HL-60 (cell line): ENCODE measurements around the gene RAB1A.

Experiments used
- DNase-seq, 2 experiments: peaks; one replicate each; pipeline ENCODE4 v3.0.0-alpha.2; 2010 to 2020; ENCODE audit warnings: low read depth in 1 of 2, low spot score in 1 of 2
- H3K27ac ChIP-seq: fragments of 250-450 bp; sonication (Bioruptor Pico); replicated peaks from 2 replicates; pipeline ENCODE4 v1.5.1; 2020; ENCODE audit warnings: mild to moderate bottlenecking, moderate library complexity
- H3K27me3 ChIP-seq: fragments of 250-450 bp; sonication (Bioruptor Pico); 2 replicates; pipeline ENCODE4 v1.5.1; 2021; ENCODE audit warnings: mild to moderate bottlenecking, moderate library complexity; ENCODE audit not compliant: insufficient read depth, poor library complexity, severe bottlenecking
- H3K4me3 ChIP-seq: replicated peaks from 2 replicates; pipeline ENCODE4 v1.5.1; 2011; ENCODE audit warnings: mild to moderate bottlenecking, control low read depth, low read length; ENCODE audit not compliant: insufficient read depth
- GABPA ChIP-seq: IDR thresholded peaks from 2 replicates; pipeline ENCODE4 v1.6.1; 2012; ENCODE audit warnings: low read depth
- POLR2AphosphoS5 ChIP-seq: IDR thresholded peaks from 2 replicates; pipeline ENCODE4 v1.6.1; 2012; ENCODE audit warnings: low read depth
- SPI1 ChIP-seq: IDR thresholded peaks from 2 replicates; pipeline ENCODE4 v1.6.1; 2012; ENCODE audit warnings: low read depth, mild to moderate bottlenecking, borderline replicate concordance
- TF ChIP-seq, protein P1 (sequence below): IDR thresholded peaks from one replicate; pipeline ENCODE4 v1.5.1; 2011; ENCODE audit warnings: low read length, control low read depth, inconsistent platforms; ENCODE audit not compliant: insufficient read depth
- TF ChIP-seq, protein P2 (sequence below): IDR thresholded peaks from 2 replicates; pipeline ENCODE4 v1.6.1; 2012; ENCODE audit warnings: low read depth; ENCODE audit not compliant: insufficient replicate concordance

RAB1A gene

DNA sequence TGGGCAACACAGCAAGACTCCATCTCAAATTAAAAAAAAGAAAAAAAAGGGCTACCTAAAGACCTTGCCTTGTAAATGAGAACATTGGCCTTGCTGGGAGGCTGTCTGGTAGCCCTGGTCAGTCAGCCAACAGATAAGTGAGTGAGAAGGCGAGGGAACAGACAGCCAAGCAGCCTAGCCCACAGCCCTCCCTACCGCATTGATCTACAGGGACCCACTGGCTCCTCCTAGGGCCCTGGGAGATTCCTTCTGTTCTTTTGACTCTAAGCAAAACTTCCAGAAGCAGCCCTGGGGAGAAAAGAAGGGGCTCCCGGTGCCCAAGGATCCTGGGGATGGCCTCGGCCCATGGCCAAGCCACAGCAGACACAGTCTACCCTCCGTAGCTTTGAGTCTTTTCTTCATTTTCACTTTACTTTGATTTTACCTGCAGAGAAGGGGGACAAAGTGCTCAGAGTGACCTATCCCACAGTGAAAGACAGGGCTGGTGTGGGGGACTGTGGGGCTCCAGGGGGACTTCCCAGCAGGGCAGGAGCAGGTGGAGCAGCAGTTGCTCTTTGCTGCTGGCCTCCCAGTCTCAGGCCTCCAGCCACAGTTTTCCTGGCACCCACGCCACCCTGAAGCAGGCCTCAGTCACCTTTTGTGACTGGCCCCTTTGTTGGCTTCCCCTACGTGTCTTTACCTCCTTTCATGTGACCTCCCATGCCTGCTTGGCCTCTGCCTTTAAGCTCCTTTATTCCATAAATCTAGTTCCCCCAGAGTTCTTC lies 68.6 kb downstream of the RAB1A start:
- Histone ChIP-seq H3K27me3 (no peaks in the 10 kb centered on the region), H3K4me3 (no peak overlapping the region), H3K27ac (no peak overlapping the region)
- TF ChIP-seq SPI1 = no peak
- TF ChIP-seq POLR2AphosphoS5 = no peak
- no peak for TF ChIP-seq GABPA
- TF ChIP-seq, protein P1, sequence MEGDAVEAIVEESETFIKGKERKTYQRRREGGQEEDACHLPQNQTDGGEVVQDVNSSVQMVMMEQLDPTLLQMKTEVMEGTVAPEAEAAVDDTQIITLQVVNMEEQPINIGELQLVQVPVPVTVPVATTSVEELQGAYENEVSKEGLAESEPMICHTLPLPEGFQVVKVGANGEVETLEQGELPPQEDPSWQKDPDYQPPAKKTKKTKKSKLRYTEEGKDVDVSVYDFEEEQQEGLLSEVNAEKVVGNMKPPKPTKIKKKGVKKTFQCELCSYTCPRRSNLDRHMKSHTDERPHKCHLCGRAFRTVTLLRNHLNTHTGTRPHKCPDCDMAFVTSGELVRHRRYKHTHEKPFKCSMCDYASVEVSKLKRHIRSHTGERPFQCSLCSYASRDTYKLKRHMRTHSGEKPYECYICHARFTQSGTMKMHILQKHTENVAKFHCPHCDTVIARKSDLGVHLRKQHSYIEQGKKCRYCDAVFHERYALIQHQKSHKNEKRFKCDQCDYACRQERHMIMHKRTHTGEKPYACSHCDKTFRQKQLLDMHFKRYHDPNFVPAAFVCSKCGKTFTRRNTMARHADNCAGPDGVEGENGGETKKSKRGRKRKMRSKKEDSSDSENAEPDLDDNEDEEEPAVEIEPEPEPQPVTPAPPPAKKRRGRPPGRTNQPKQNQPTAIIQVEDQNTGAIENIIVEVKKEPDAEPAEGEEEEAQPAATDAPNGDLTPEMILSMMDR = no peak
- TF ChIP-seq, protein P2, sequence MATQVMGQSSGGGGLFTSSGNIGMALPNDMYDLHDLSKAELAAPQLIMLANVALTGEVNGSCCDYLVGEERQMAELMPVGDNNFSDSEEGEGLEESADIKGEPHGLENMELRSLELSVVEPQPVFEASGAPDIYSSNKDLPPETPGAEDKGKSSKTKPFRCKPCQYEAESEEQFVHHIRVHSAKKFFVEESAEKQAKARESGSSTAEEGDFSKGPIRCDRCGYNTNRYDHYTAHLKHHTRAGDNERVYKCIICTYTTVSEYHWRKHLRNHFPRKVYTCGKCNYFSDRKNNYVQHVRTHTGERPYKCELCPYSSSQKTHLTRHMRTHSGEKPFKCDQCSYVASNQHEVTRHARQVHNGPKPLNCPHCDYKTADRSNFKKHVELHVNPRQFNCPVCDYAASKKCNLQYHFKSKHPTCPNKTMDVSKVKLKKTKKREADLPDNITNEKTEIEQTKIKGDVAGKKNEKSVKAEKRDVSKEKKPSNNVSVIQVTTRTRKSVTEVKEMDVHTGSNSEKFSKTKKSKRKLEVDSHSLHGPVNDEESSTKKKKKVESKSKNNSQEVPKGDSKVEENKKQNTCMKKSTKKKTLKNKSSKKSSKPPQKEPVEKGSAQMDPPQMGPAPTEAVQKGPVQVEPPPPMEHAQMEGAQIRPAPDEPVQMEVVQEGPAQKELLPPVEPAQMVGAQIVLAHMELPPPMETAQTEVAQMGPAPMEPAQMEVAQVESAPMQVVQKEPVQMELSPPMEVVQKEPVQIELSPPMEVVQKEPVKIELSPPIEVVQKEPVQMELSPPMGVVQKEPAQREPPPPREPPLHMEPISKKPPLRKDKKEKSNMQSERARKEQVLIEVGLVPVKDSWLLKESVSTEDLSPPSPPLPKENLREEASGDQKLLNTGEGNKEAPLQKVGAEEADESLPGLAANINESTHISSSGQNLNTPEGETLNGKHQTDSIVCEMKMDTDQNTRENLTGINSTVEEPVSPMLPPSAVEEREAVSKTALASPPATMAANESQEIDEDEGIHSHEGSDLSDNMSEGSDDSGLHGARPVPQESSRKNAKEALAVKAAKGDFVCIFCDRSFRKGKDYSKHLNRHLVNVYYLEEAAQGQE = no peak
- DNase-seq = no peak

DNA sequence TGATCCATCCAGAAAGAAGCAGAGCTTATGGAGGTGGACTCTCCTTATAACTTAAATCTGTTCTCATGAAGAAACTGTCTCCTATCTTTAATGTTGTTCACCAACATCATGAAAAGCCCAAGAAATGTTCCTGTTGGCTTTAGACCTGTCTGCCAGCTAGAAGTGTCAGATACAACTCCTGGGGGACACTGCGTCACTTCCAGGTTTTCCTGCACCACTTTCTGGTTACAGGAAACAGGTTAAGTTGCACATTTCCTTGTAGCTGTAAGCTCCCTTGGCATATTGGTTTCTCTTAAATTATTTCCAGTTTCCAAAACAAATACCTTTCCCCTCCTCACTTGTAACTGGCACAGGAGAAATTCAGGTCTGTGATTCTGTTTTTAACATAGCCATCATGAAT lies 70.8 kb downstream of the RAB1A start:
- TF ChIP-seq GABPA (no peak), POLR2AphosphoS5 (no peak), SPI1 (no peak)
- TF ChIP-seq, protein P1 = no peak
- TF ChIP-seq, protein P2 = no peak
- Histone ChIP-seq H3K27ac (no peak overlapping the region), H3K4me3 (no peak overlapping the region), H3K27me3 (no peaks in the 10 kb centered on the region)
- DNase-seq = no peak

DNA sequence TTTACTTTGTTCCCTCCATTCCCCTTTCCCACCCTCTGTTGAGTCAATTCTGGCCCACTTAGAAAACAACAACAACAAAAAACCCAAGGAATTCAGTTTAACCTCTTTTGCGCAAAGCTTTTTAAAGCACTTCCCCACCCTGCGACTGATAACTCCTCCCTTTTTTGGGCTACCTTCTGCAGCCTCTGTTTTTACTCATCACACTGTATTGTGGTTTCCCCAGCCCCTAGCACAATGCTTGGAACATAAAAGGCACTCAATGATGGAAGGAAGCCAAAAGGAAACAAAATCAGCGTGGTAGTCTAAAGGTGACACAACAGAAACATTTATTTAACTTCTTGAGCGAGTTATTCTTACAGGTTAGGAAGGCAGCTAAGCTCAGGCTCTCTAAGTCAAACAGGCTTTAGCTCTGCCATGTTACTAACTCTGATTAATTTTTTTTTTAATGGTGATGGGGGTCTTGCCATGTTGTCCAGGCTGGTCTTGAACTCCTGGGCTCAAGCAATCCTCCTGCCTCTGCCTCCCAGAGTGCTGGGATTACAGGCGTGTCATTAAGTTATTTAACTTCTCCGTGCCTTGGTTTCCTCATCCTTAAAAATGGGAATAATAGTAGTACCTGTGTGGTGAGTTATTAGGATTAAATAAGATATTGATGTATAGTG lies 72.4 kb downstream of the RAB1A start:
- peak overlapping the region; percentile 48 for H3K4me3 ChIP-seq
- TF ChIP-seq, protein P1 = no peak
- no peak for TF ChIP-seq POLR2AphosphoS5
- TF ChIP-seq GABPA = no peak
- TF ChIP-seq, protein P2 = no peak
- peak; percentile 83 for TF ChIP-seq SPI1
- H3K27me3 ChIP-seq = no peaks in the 10 kb centered on the region
- peak in 1 of 2 experiments; percentile 75 for DNase-seq
- H3K27ac ChIP-seq = 0 out of 2 replicates have a peak overlapping the region, but pooled peaks have one; percentile 3
